ENCODE results near the gene CCZ1B.
"Not testable (repeated sequence)": the region's sequence is repeated elsewhere in the genome, so short reads cannot be mapped to it uniquely, and the experiment has no call there.

CCZ1B gene

DNA sequence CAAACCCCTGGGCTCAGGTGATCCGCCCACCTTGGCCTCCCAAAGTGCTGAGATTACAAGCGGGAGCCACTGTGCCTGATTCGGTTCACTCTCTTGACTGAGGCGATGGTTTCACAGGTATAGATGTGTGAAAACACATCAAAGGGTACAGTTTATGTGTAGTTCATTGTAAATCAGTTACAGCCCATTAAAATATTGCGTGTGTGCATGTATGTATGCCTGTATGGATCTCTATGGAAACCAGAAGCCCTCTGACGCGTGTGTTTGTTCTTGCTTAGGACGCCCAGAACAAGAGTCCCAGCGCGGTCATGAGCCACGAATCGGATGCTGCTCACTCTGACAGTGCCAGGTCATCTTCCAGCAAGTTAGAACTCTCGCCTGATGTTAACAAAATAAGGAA is 36.7 kb downstream of the CCZ1B start:
- H3K4me3 ChIP-seq (ENCODE audit: insufficient read depth in 1 of 2, low read depth in 1 of 2, low read length in 2 of 2); H3K23ac ChIP-seq (ENCODE audit: low read length in 2 of 2); H2BK15ac ChIP-seq (ENCODE audit: low read depth, poor library complexity, severe bottlenecking); H3K4me1 ChIP-seq (ENCODE audit: control insufficient read depth, insufficient read depth, low read depth, low read length); H3K27ac ChIP-seq (ENCODE audit: low read length, poor library complexity, severe bottlenecking); H3K27me3 ChIP-seq (ENCODE audit: control insufficient read depth in 1 of 2, insufficient read depth in 1 of 2, low read length in 2 of 2); H3K4me2 ChIP-seq (ENCODE audit: low read length, poor library complexity, severe bottlenecking); H4K8ac ChIP-seq (ENCODE audit: low read length); H3K4ac ChIP-seq (ENCODE audit: low read depth in 1 of 2, low read length in 2 of 2); H3K36me3 ChIP-seq (ENCODE audit: control insufficient read depth in 1 of 2, insufficient read depth in 2 of 2, low read depth in 1 of 2, low read length in 2 of 2); DNase-seq; H2BK120ac ChIP-seq (ENCODE audit: low read depth, low read length); H4K91ac ChIP-seq (ENCODE audit: low read length); H2AFZ ChIP-seq (ENCODE audit: low read depth, low read length); H3K18ac ChIP-seq (ENCODE audit: low read depth in 1 of 2, low read length in 2 of 2); H2BK12ac ChIP-seq (ENCODE audit: low read length in 2 of 2); H2BK5ac ChIP-seq (ENCODE audit: low read depth, low read length, poor library complexity, severe bottlenecking); H3K9ac ChIP-seq (ENCODE audit: low read length); H3K14ac ChIP-seq (ENCODE audit: low read length in 2 of 2); H3K79me1 ChIP-seq (replicated peaks; ENCODE audit: low read length, poor library complexity, severe bottlenecking); H2AK5ac ChIP-seq (ENCODE audit: low read length, severe bottlenecking); H3K9me3 ChIP-seq (ENCODE audit: control insufficient read depth, low read length): not testable (repeated sequence)
- no CpG with 5 or more reads among the region's 13 CpGs for WGBS

DNA sequence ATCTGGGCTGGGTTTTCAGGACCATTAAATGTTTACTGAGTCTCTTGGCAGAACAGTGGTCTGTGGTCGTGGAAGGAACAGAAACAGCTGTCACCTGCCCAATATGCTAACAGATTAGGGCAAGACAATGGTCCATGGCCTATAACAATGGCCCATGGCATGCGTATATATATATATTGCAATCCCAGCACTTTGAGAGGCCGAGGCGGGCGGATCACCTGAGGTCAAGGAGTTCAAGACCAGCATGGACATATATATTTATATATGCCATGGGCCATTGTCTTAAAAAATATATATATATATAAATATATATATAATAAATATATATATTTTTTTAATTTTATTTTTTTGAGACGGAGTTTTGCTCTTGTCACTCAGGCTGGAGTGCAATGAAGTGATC is 44.5 kb downstream of the CCZ1B start:
- not testable (repeated sequence) for H3K36me3 ChIP-seq (ENCODE audit: control insufficient read depth in 1 of 2, insufficient read depth in 2 of 2, low read depth in 1 of 2, low read length in 2 of 2); H3K14ac ChIP-seq (ENCODE audit: low read length in 2 of 2); DNase-seq; H2BK120ac ChIP-seq (ENCODE audit: low read depth, low read length); H3K9me3 ChIP-seq (ENCODE audit: control insufficient read depth, low read length); H3K9ac ChIP-seq (ENCODE audit: low read length); H3K4me1 ChIP-seq (ENCODE audit: control insufficient read depth, insufficient read depth, low read depth, low read length); H3K4me2 ChIP-seq (ENCODE audit: low read length, poor library complexity, severe bottlenecking); H4K8ac ChIP-seq (ENCODE audit: low read length); H3K27ac ChIP-seq (ENCODE audit: low read length, poor library complexity, severe bottlenecking); H3K4me3 ChIP-seq (ENCODE audit: insufficient read depth in 1 of 2, low read depth in 1 of 2, low read length in 2 of 2); H2BK12ac ChIP-seq (ENCODE audit: low read length in 2 of 2); H2BK15ac ChIP-seq (ENCODE audit: low read depth, poor library complexity, severe bottlenecking); H3K79me1 ChIP-seq (replicated peaks; ENCODE audit: low read length, poor library complexity, severe bottlenecking); H2AFZ ChIP-seq (ENCODE audit: low read depth, low read length); H3K23ac ChIP-seq (ENCODE audit: low read length in 2 of 2); H3K18ac ChIP-seq (ENCODE audit: low read depth in 1 of 2, low read length in 2 of 2); H2BK5ac ChIP-seq (ENCODE audit: low read depth, low read length, poor library complexity, severe bottlenecking); H2AK5ac ChIP-seq (ENCODE audit: low read length, severe bottlenecking); H3K4ac ChIP-seq (ENCODE audit: low read depth in 1 of 2, low read length in 2 of 2); H3K27me3 ChIP-seq (ENCODE audit: control insufficient read depth in 1 of 2, insufficient read depth in 1 of 2, low read length in 2 of 2); H4K91ac ChIP-seq (ENCODE audit: low read length)
- WGBS = 70% methylated on average over 2 of the region's 6 CpGs

DNA sequence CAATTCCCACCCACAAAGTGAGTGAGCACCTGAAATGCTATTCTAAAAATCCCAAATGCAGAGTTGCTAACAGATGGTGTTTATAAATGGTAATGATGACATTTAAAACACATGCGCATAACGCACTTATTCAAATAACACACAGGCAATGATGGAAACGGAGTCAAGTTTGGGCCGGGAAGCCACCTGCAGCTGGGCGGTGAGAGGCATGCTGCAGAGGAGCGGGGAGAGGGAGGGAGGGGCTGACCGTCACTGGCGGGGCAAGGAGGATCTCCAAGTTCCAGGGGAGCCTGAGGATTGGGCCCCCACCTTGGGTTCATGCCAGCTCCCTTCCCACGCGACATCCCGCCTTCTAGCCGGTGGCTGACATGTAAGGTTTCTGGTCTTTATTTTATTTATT is 64.9 kb downstream of the CCZ1B start:
- H3K36me3 ChIP-seq (ENCODE audit: control insufficient read depth in 1 of 2, insufficient read depth in 2 of 2, low read depth in 1 of 2, low read length in 2 of 2); H3K79me1 ChIP-seq (replicated peaks; ENCODE audit: low read length, poor library complexity, severe bottlenecking); H2BK120ac ChIP-seq (ENCODE audit: low read depth, low read length); H3K27me3 ChIP-seq (ENCODE audit: control insufficient read depth in 1 of 2, insufficient read depth in 1 of 2, low read length in 2 of 2); H3K4me1 ChIP-seq (ENCODE audit: control insufficient read depth, insufficient read depth, low read depth, low read length); DNase-seq; H3K18ac ChIP-seq (ENCODE audit: low read depth in 1 of 2, low read length in 2 of 2); H2BK12ac ChIP-seq (ENCODE audit: low read length in 2 of 2); H2BK15ac ChIP-seq (ENCODE audit: low read depth, poor library complexity, severe bottlenecking); H4K91ac ChIP-seq (ENCODE audit: low read length); H3K4me3 ChIP-seq (ENCODE audit: insufficient read depth in 1 of 2, low read depth in 1 of 2, low read length in 2 of 2); H3K23ac ChIP-seq (ENCODE audit: low read length in 2 of 2); H3K4me2 ChIP-seq (ENCODE audit: low read length, poor library complexity, severe bottlenecking); H3K27ac ChIP-seq (ENCODE audit: low read length, poor library complexity, severe bottlenecking); H2AFZ ChIP-seq (ENCODE audit: low read depth, low read length); H3K9me3 ChIP-seq (ENCODE audit: control insufficient read depth, low read length); H3K4ac ChIP-seq (ENCODE audit: low read depth in 1 of 2, low read length in 2 of 2); H2AK5ac ChIP-seq (ENCODE audit: low read length, severe bottlenecking); H3K9ac ChIP-seq (ENCODE audit: low read length); H3K14ac ChIP-seq (ENCODE audit: low read length in 2 of 2); H4K8ac ChIP-seq (ENCODE audit: low read length); H2BK5ac ChIP-seq (ENCODE audit: low read depth, low read length, poor library complexity, severe bottlenecking): not testable (repeated sequence)
- WGBS = no CpG with 5 or more reads among the region's 12 CpGs

DNA sequence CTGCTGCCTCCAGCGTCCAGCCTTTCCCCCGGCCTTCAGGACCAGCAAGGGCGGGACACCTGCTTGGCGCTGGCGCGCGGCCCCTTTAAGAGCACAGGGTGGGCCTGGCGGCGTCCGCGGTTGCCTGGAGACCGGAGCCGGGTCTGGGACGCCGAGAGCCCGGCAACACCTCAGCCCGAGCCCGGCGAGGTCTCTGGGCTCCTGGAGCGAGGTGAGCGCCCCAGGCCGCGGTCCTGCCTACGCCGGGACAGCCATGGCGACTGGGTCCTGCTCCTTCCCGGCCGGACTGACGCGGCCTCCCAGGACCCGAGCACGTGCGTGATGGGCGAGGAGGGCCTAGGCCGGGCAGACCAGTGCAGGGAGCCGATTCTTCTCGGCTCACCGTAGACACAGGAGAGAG is 72.1 kb downstream of the CCZ1B start, which contains the start of gene RSPH10B2:
Gene RSPH10B2 (plus strand): TSS at position 140 of the 400 bp plus-strand sequence. CDS start 3,575 bp downstream, outside the sequence.
- not testable (repeated sequence) for H4K91ac ChIP-seq (ENCODE audit: low read length); H3K4me1 ChIP-seq (ENCODE audit: control insufficient read depth, insufficient read depth, low read depth, low read length); H3K9me3 ChIP-seq (ENCODE audit: control insufficient read depth, low read length); H3K4me3 ChIP-seq (ENCODE audit: insufficient read depth in 1 of 2, low read depth in 1 of 2, low read length in 2 of 2); H3K27me3 ChIP-seq (ENCODE audit: control insufficient read depth in 1 of 2, insufficient read depth in 1 of 2, low read length in 2 of 2); H3K23ac ChIP-seq (ENCODE audit: low read length in 2 of 2); H2BK12ac ChIP-seq (ENCODE audit: low read length in 2 of 2); H3K27ac ChIP-seq (ENCODE audit: low read length, poor library complexity, severe bottlenecking); H2AFZ ChIP-seq (ENCODE audit: low read depth, low read length); H2BK120ac ChIP-seq (ENCODE audit: low read depth, low read length); H3K4me2 ChIP-seq (ENCODE audit: low read length, poor library complexity, severe bottlenecking); H3K18ac ChIP-seq (ENCODE audit: low read depth in 1 of 2, low read length in 2 of 2); H3K9ac ChIP-seq (ENCODE audit: low read length); H2AK5ac ChIP-seq (ENCODE audit: low read length, severe bottlenecking); H3K36me3 ChIP-seq (ENCODE audit: control insufficient read depth in 1 of 2, insufficient read depth in 2 of 2, low read depth in 1 of 2, low read length in 2 of 2); H3K4ac ChIP-seq (ENCODE audit: low read depth in 1 of 2, low read length in 2 of 2); H2BK5ac ChIP-seq (ENCODE audit: low read depth, low read length, poor library complexity, severe bottlenecking); H3K14ac ChIP-seq (ENCODE audit: low read length in 2 of 2); H2BK15ac ChIP-seq (ENCODE audit: low read depth, poor library complexity, severe bottlenecking); H4K8ac ChIP-seq (ENCODE audit: low read length); DNase-seq; H3K79me1 ChIP-seq (replicated peaks; ENCODE audit: low read length, poor library complexity, severe bottlenecking)
- WGBS = 10% methylated on average over 10 of the region's 38 CpGs

All from mesenchymal stem cell (in vitro differentiated cells and primary cell).